Activated naive CD4-positive, alpha-beta T cell treated with anti-CD3 and anti-CD28 coated beads, Interleukin-2, amount 50 U/mL, for 16 hours (primary cell): ENCODE data around the gene SEPTIN5.

Experiments
- DNase-seq: peaks from one replicate; pipeline ENCODE4 v3.0.0-alpha.2; 2020

SEPTIN5 gene

GRCh38 chr22:19763458-19764298 lies 49.4 kb downstream of the SEPTIN5 start:
- DNase-seq: no peak

- no peak for DNase-seq
Observed at GRCh38 chr22:19764299-19764593, 49.9 kb downstream of the SEPTIN5 start.

DNA sequence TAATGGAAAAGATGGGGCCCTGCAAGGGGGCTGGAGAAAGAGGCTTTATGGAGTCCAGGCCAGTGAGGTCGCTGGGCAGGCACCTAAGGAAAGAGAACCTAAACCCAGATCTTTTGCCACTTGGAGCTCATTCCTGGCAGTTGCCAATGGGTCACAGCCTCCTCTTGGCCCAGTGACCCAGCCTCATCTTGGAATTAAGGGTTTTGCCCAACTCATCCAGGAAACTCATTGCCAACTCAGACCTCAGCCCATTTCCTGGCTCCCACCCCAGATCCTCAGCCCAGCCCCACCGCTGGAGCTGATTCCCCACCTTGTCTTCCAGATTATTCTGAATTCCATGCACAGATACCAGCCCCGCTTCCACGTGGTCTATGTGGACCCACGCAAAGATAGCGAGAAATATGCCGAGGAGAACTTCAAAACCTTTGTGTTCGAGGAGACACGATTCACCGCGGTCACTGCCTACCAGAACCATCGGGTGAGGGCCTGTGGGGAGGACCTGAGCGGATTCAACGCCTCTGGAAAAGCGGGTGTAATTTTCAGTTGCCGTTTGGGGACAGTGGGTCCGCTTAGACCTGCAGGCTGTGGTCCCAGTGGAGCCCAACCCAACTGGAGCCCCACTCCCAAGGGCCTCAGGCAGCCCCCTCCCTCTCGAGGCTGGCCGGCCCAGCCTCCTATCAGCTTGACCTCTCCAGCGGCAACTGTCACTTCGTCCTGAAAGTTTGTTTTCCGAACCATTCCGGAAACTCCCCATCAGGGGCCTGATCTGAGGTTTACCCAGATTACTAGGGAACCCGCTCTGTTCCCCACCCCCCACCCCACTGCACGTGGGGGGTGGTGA lies 50.6 kb downstream of the SEPTIN5 start:
- no peak for DNase-seq

DNA sequence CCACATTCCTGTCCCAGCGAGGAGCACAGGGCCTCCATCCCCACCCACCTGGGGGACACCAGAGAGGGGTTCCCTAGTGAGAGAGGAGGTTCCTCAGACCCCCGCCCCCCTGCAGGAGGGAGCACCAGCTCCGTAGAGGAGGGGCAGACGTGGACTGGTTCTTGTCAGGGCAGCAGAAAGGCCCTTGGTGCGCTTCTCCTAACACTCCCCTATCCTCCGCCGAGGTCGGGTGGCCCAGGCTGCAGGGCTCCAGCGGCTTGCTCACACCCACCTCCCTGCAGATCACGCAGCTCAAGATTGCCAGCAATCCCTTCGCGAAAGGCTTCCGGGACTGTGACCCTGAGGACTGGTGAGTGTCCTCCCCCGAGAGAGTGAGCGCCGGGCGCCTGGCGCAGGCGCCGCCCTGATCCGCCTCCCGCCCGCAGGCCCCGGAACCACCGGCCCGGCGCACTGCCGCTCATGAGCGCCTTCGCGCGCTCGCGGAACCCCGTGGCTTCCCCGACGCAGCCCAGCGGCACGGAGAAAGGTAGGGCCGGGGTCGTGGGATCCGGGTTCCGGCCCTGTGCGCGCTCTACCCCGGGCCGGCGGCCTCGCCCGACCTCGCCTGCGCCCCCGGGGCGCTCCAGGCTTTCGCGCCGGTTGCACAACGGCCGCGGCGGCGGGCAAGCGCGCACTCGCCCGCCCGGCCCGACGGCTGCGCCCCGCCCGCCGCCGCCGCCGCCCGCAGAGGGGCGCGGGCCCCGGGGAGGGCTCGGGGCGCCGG lies 51.4 kb downstream of the SEPTIN5 start:
- DNase-seq: no peak

- no peak for DNase-seq
Observed at GRCh38 chr22:19766240-19766510, 51.9 kb downstream of the SEPTIN5 start.

- DNase-seq: peak; percentile 52
Observed at GRCh38 chr22:19766511-19767426, 52.5 kb downstream of the SEPTIN5 start.

DNA sequence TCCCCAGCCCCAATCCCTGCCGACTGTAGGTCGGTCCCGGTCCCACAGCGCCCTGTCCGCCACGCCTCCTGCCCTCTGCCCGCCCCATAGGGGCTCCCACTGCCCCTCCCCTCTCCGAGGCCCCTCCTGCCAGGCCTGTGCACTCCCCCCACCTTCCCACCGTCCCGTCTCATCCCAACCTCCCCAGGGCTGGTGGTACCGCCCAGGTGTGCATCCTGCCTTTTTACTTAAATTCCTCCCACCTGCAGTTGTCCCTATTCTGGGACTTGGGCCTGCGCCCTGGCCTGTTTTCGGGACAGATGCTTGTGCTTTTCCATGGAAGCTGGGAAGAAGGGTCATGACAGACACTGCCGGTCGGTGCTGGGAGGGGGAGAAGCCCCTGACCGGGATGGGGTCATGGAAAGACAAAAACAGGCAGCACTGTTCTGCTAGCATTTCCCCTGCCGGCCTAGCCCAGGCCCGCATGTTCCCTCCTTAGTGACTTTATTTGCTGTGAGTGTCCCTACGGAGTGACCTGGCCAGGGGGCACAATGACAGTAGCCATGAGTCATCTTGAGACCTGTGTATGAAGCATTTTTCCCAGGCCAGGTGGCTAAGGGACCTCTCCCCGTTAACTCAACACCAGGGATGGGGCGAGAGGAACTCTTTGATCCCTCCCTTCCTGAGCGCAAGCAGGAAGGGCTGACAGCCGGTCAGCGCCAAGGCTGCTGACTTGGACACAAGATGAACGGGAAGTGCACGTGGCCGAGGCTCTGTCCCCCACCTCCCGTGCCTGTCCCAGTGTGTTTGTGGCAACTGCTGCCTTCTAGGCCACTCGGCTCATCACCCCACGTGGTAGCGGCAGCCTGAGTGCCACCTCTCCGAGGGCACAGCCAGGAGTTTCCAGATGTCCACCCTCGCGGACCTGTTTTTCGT lies 53.4 kb downstream of the SEPTIN5 start:
- no peak for DNase-seq

GRCh38 chr22:19769393-19769715 lies 55.1 kb downstream of the SEPTIN5 start:
- DNase-seq: peak; percentile 2

DNA sequence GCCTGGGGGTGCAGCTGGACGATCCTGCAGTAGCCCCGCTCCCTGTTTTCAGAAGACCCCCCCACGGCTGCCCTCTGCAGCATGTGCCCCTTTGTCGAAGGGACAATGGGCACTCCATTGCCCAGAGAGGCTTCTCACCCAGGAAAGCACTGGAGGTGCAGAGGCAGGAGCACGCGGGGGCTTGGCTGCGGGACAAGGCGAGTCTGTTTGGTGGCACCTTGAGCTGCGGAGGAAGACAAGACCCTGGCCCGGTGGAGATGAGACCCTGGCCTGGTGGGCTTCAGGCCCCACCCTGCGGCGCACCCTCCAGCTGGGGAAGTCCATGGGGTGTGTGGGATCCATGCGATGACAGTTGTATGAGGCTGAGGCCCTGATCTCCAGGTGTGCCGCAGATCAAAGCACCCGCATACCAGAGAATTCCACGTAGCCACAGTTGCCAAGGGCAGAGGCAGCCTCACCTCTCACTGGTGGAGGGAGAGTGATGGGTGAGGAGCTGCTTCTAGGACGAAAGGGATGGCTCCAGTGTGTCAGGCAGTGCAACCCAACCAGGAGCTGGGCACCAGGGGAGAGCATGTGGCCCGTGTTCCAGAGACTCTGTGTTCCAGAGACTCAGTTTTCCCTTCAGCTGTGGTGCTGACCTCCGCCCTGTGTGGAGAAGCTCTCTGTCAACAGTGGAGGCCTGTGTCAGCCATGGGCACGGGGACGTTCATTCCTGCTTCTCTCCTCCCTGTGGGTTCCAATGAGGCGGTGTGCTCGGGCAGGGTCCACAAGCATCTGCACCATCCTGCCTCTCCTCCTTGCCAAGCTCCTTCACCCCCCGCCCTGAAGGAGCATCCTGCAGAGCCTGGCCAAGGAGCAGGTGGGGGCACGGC lies 56.3 kb downstream of the SEPTIN5 start:
- no peak for DNase-seq

- DNase-seq: no peak
Observed at GRCh38 chr22:19772422-19772672, 58.0 kb downstream of the SEPTIN5 start.
